PC-9 (cell line): ENCODE data around the gene FYN. TPM values are rescaled to one million over a fixed set of nuclear protein-coding genes. Genes with fewer than 3 reads are reported as not detected.

Source experiments
- BruUV-seq: library from RNA; stranded (reverse); fragments of 400-500 nt; replicated peaks from 2 replicates; lab custom pipeline; 2021; lab: Mats Ljungman, UMichigan
- CTCF ChIA-PET: fragments of 300-600 bp; sonication (Branson Sonifier 250); formaldehyde crosslinking; loops from one replicate; lab custom pipeline; 2022; ENCODE audit warnings: antibody characterized with exemption; lab: Charles Lee
- POLR2A ChIA-PET: fragments of 300-600 bp; sonication (Branson Sonifier 250); formaldehyde crosslinking; loops from one replicate; lab custom pipeline; 2022; ENCODE audit warnings: antibody characterized with exemption; ENCODE audit not compliant: unreplicated experiment; lab: Charles Lee
- DNase-seq, 2 experiments: peaks; one replicate each; pipeline versions ENCODE4 v3.0.0 to v3.0.0-alpha.2; 2015 to 2022; ENCODE audit warnings: mixed read lengths in 1 of 2
- H2AFZ ChIP-seq: fragments of 200-600 bp; sonication (generic); 2 replicates; pipeline ENCODE4 v1.8.1; 2017; ENCODE audit warnings: antibody characterized with exemption
- H3F3A ChIP-seq: fragments of 200-600 bp; sonication (generic); 2 replicates; pipeline ENCODE4 v1.8.1; 2017; ENCODE audit warnings: antibody characterized with exemption, mild to moderate bottlenecking, low read depth; ENCODE audit not compliant: insufficient read depth
- H3K27ac ChIP-seq: fragments of 200-600 bp; sonication (generic); 2 replicates; pipeline ENCODE4 v1.6.1; 2016; ENCODE audit warnings: mixed run types
- H3K27me3 ChIP-seq: fragments of 200-600 bp; sonication (generic); 2 replicates; pipeline ENCODE4 v1.6.1; 2016; ENCODE audit warnings: low read depth, mixed run types; ENCODE audit not compliant: insufficient read depth
- H3K36me3 ChIP-seq: fragments of 200-600 bp; sonication (generic); 2 replicates; pipeline ENCODE4 v1.6.1; 2016; ENCODE audit warnings: low read depth, mixed run types
- H3K4me1 ChIP-seq: fragments of 200-600 bp; sonication (generic); replicated peaks from 2 replicates; pipeline ENCODE4 v1.6.1; 2016; ENCODE audit warnings: mixed run types; ENCODE audit not compliant: insufficient read depth
- H3K4me2 ChIP-seq: fragments of 200-600 bp; sonication (generic); 2 replicates; pipeline ENCODE4 v1.6.1; 2017; ENCODE audit warnings: mixed run types
- H3K4me3 ChIP-seq: fragments of 200-600 bp; sonication (generic); 2 replicates; pipeline ENCODE4 v1.6.1; 2016; ENCODE audit warnings: mixed run types
- H3K79me2 ChIP-seq: fragments of 200-600 bp; sonication (generic); 2 replicates; pipeline ENCODE4 v1.6.1; 2017; ENCODE audit warnings: low read depth, mixed run types
- H3K9me2 ChIP-seq: fragments of 200-600 bp; sonication (generic); 2 replicates; pipeline ENCODE4 v1.8.1; 2017; ENCODE audit warnings: mild to moderate bottlenecking; ENCODE audit not compliant: insufficient read depth
- H3K9me3 ChIP-seq: fragments of 200-600 bp; sonication (generic); 2 replicates; pipeline ENCODE4 v1.8.1; 2016; ENCODE audit warnings: low read depth; ENCODE audit not compliant: insufficient read depth
- H4K20me1 ChIP-seq: fragments of 200-600 bp; sonication (generic); 2 replicates; pipeline ENCODE4 v1.8.1; 2017; ENCODE audit not compliant: insufficient read depth
- CTCF ChIP-seq: fragments of 200-600 bp; sonication (generic); conservative IDR thresholded peaks from 2 replicates; pipeline ENCODE4 v1.6.1; 2017; ENCODE audit warnings: mixed run types, antibody characterized with exemption, mild to moderate bottlenecking, moderate library complexity
- EZH2 ChIP-seq: fragments of 200-600 bp; sonication (generic); IDR thresholded peaks from 2 replicates; pipeline ENCODE4 v1.8.0; 2017; ENCODE audit warnings: antibody characterized with exemption, low read depth
- intact Hi-C: fragments of 100-400 bp; cut with micrococcal nuclease; formaldehyde crosslinking; loops from one replicate; pipeline ENCODE4 v1.10.0; 2022; ENCODE audit not compliant: unreplicated experiment
- total RNA-seq: library from RNA; stranded (reverse); gene quantifications from 2 replicates; pipeline ENCODE4 v1.2.3, GENCODE V29; 2021

FYN gene
- total RNA-seq, 1 experiment from 2014 or later, result 53.3 TPM

- no peaks in the 10 kb centered on the region for H3K9me2 ChIP-seq
- no peak for DNase-seq
- H3F3A ChIP-seq, result no peaks in the 10 kb centered on the region
- H3K4me2 ChIP-seq, result no peak overlapping the region
- no peaks in the 10 kb centered on the region for H3K79me2 ChIP-seq
- H2AFZ ChIP-seq, result no peak overlapping the region
- H3K4me1 ChIP-seq, result peaks cover 12% of the 10 kb centered on the region
- no peaks in the 10 kb centered on the region for H3K9me3 ChIP-seq
- TF ChIP-seq EZH2, result no peak
- TF ChIP-seq CTCF, result no peak
- CTCF ChIA-PET, result no interaction called here
- intact Hi-C loops, result no loop called here
- no peaks in the 10 kb centered on the region for H3K36me3 ChIP-seq
- H4K20me1 ChIP-seq, result no peaks in the 10 kb centered on the region
- POLR2A ChIA-PET, result interaction anchor here (0.8 kb wide), 1 partner anchor 304 kb away, joined by 8 read pairs; no protein-coding TSS in a partner anchor
- BruUV-seq, result no TSS peak
- H3K27me3 ChIP-seq, result no peaks in the 10 kb centered on the region
- no peak overlapping the region for H3K27ac ChIP-seq
- no peak overlapping the region for H3K4me3 ChIP-seq
Measured at GRCh38 chr6:111734068-111735061, 138.9 kb downstream of the FYN start.

- Histone ChIP-seq H3K36me3 (no peaks in the 10 kb centered on the region), H3K9me3 (no peaks in the 10 kb centered on the region), H3F3A (no peaks in the 10 kb centered on the region), H3K79me2 (no peaks in the 10 kb centered on the region), H3K27me3 (no peaks in the 10 kb centered on the region), H3K4me3 (no peak overlapping the region), H3K9me2 (no peaks in the 10 kb centered on the region), H3K4me2 (no peak overlapping the region), H4K20me1 (no peaks in the 10 kb centered on the region), H2AFZ (no peak overlapping the region), H3K4me1 (no peaks in the 10 kb centered on the region), H3K27ac (no peak overlapping the region)
- ChIA-PET CTCF (no interaction called here), POLR2A (no interaction called here)
- no peak for TF ChIP-seq EZH2
- TF ChIP-seq CTCF, result no peak
- intact Hi-C loops, result no loop called here
- no TSS peak for BruUV-seq
- no peak for DNase-seq
Measured at GRCh38 chr6:111732390-111732789, 140.9 kb downstream of the FYN start.

- Histone ChIP-seq H3K9me2 (no peaks in the 10 kb centered on the region), H4K20me1 (no peaks in the 10 kb centered on the region), H3K4me3 (no peak overlapping the region), H3K27ac (no peak overlapping the region), H3K79me2 (no peaks in the 10 kb centered on the region), H2AFZ (no peak overlapping the region), H3K27me3 (no peaks in the 10 kb centered on the region), H3K36me3 (no peaks in the 10 kb centered on the region), H3K4me1 (no peaks in the 10 kb centered on the region), H3K9me3 (no peaks in the 10 kb centered on the region), H3K4me2 (no peak overlapping the region), H3F3A (no peaks in the 10 kb centered on the region)
- ChIA-PET CTCF (no interaction called here), POLR2A (interaction anchor here (0.7 kb wide), 1 partner anchor 233 kb away, joined by 3 read pairs; no protein-coding TSS in a partner anchor)
- TF ChIP-seq EZH2 (no peak), CTCF (no peak)
- BruUV-seq, result no TSS peak
- no peak for DNase-seq
- intact Hi-C loops, result no loop called here
Measured at GRCh38 chr6:111731456-111732195, 141.6 kb downstream of the FYN start.
